Endothelial cell of umbilical vein (primary cell): Measurements from ENCODE around the gene EXOC1.

ENCODE experiments used
- MYC ChIP-seq: IDR thresholded peaks from one replicate; pipeline ENCODE4 v1.6.1; 2011; ENCODE audit warnings: mild to moderate bottlenecking, low read depth, low read length
- POLR2A ChIP-seq: IDR thresholded peaks from 2 replicates; pipeline ENCODE4 v1.6.1; 2012; ENCODE audit warnings: low read depth, mild to moderate bottlenecking, control low read depth, low read length
- POLR2AphosphoS5 ChIP-seq: IDR thresholded peaks from 2 replicates; pipeline ENCODE4 v1.6.1; 2012; ENCODE audit warnings: low read depth, mild to moderate bottlenecking, control low read depth, low read length, moderate library complexity; ENCODE audit not compliant: insufficient read depth

GRCh38 chr4:55931043-55931442 is 77.6 kb downstream of the EXOC1 start:
- TF ChIP-seq MYC = no peak
- TF ChIP-seq POLR2AphosphoS5 = no peak
- TF ChIP-seq POLR2A = no peak
